ENCODE measurements around the gene GALNT10. TPM values are rescaled to one million over a fixed set of nuclear protein-coding genes. Genes with fewer than 3 reads are reported as not detected.

GALNT10 gene
- polyA plus RNA-seq, 1 donor (not counting 4 experiments of a cell fraction or from before 2014, with no cell fraction given), result 17.9 TPM

GRCh38 chr5:154442801-154443200 is 252.3 kb downstream of the GALNT10 start:
- FAIRE-seq (peak; percentile 85), DNase-seq (ENCODE audit: low read depth, low spot score) (no peak)
- no peaks in the 10 kb centered on the region for H3K9me1 ChIP-seq (ENCODE audit: control insufficient read depth, extremely low read depth, insufficient read depth, low read length)
- H3K4me3 ChIP-seq (ENCODE audit: control insufficient read depth in 2 of 3, extremely low read depth in 1 of 3, insufficient read depth in 2 of 3, low read depth in 1 of 3, low read length in 3 of 3), result no peak overlapping the region
- H3K4me1 ChIP-seq (ENCODE audit: control insufficient read depth, extremely low read depth, insufficient read depth, low read length), result peaks cover 25% of the 10 kb centered on the region
- no peak overlapping the region for H2AFZ ChIP-seq (ENCODE audit: control insufficient read depth, low read length)
- H3K9ac ChIP-seq (ENCODE audit: control insufficient read depth, extremely low read depth, insufficient read depth, low read length), result no peak overlapping the region
- dilution Hi-C loops (cut with MboI; ENCODE audit: extremely low pct_ligation_motif_present, low sequenced_read_pairs), result no loop called here
- H3K9me3 ChIP-seq (ENCODE audit: control insufficient read depth, low read depth, low read length), result no peaks in the 10 kb centered on the region
- H3K4me2 ChIP-seq (ENCODE audit: control insufficient read depth, extremely low read depth, insufficient read depth, low read depth, low read length), result peak overlapping the region; percentile 4
- peaks cover 6 to 18% of the 10 kb centered on the region in 2 experiments for H3K36me3 ChIP-seq (ENCODE audit: control insufficient read depth in 2 of 2, extremely low read depth in 1 of 2, insufficient read depth in 2 of 2, low read length in 2 of 2)
- no peak overlapping the region for H3K27ac ChIP-seq (ENCODE audit: control insufficient read depth, insufficient read depth, low read length)
- peaks cover 28% of the 10 kb centered on the region for H3K79me2 ChIP-seq (ENCODE audit: control insufficient read depth, insufficient read depth, low read length)
- no peak for TF ChIP-seq EZH2 (IDR thresholded peaks at IDR 0.05; ENCODE audit: low read length)
- no peak for TF ChIP-seq CTCF (optimal IDR thresholded peaks at IDR 0.05 in 1 of 3, IDR thresholded peaks at IDR 0.05 in 1 of 3, conservative IDR thresholded peaks at IDR 0.05 in 1 of 3; ENCODE audit: extremely low read depth in 1 of 3, insufficient read depth in 2 of 3, low read length in 3 of 3)
- no peaks in the 10 kb centered on the region for H4K20me1 ChIP-seq (ENCODE audit: control insufficient read depth, extremely low read depth, insufficient read depth, low read length)
- H3K27me3 ChIP-seq (ENCODE audit: control insufficient read depth, extremely low read depth, insufficient read depth, low read length), result no peaks in the 10 kb centered on the region

- Histone ChIP-seq H4K20me1 (ENCODE audit: control insufficient read depth, extremely low read depth, insufficient read depth, low read length) (no peaks in the 10 kb centered on the region), H3K36me3 (ENCODE audit: control insufficient read depth in 2 of 2, extremely low read depth in 1 of 2, insufficient read depth in 2 of 2, low read length in 2 of 2) (peaks cover 6 to 13% of the 10 kb centered on the region in 2 experiments), H3K9me3 (ENCODE audit: control insufficient read depth, low read depth, low read length) (no peaks in the 10 kb centered on the region), H3K4me3 (ENCODE audit: control insufficient read depth in 2 of 3, extremely low read depth in 1 of 3, insufficient read depth in 2 of 3, low read depth in 1 of 3, low read length in 3 of 3) (peak overlapping the region; percentile 80 to 99 (median 98)), H3K4me2 (ENCODE audit: control insufficient read depth, extremely low read depth, insufficient read depth, low read depth, low read length) (peak overlapping the region; percentile 95), H3K27me3 (ENCODE audit: control insufficient read depth, extremely low read depth, insufficient read depth, low read length) (no peaks in the 10 kb centered on the region), H3K79me2 (ENCODE audit: control insufficient read depth, insufficient read depth, low read length) (peaks cover 42% of the 10 kb centered on the region), H3K4me1 (ENCODE audit: control insufficient read depth, extremely low read depth, insufficient read depth, low read length) (peaks cover 25% of the 10 kb centered on the region), H2AFZ (ENCODE audit: control insufficient read depth, low read length) (peak overlapping the region; percentile 99), H3K9ac (ENCODE audit: control insufficient read depth, extremely low read depth, insufficient read depth, low read length) (peak overlapping the region; percentile 84), H3K9me1 (ENCODE audit: control insufficient read depth, extremely low read depth, insufficient read depth, low read length) (no peaks in the 10 kb centered on the region), H3K27ac (ENCODE audit: control insufficient read depth, insufficient read depth, low read length) (peak overlapping the region; percentile 81)
- no peak for FAIRE-seq
- no peak for DNase-seq (ENCODE audit: low read depth, low spot score)
- TF ChIP-seq CTCF (optimal IDR thresholded peaks at IDR 0.05 in 1 of 3, IDR thresholded peaks at IDR 0.05 in 1 of 3, conservative IDR thresholded peaks at IDR 0.05 in 1 of 3; ENCODE audit: extremely low read depth in 1 of 3, insufficient read depth in 2 of 3, low read length in 3 of 3), result no peak
- dilution Hi-C loops (cut with MboI; ENCODE audit: extremely low pct_ligation_motif_present, low sequenced_read_pairs), result no loop called here
These were observed 254.3 kb downstream of the GALNT10 start for GRCh38 chr5:154444556-154445421.

Measured in keratinocyte (primary cell).